ENCODE results near the gene BBS1.

The BBS1 gene

DNA sequence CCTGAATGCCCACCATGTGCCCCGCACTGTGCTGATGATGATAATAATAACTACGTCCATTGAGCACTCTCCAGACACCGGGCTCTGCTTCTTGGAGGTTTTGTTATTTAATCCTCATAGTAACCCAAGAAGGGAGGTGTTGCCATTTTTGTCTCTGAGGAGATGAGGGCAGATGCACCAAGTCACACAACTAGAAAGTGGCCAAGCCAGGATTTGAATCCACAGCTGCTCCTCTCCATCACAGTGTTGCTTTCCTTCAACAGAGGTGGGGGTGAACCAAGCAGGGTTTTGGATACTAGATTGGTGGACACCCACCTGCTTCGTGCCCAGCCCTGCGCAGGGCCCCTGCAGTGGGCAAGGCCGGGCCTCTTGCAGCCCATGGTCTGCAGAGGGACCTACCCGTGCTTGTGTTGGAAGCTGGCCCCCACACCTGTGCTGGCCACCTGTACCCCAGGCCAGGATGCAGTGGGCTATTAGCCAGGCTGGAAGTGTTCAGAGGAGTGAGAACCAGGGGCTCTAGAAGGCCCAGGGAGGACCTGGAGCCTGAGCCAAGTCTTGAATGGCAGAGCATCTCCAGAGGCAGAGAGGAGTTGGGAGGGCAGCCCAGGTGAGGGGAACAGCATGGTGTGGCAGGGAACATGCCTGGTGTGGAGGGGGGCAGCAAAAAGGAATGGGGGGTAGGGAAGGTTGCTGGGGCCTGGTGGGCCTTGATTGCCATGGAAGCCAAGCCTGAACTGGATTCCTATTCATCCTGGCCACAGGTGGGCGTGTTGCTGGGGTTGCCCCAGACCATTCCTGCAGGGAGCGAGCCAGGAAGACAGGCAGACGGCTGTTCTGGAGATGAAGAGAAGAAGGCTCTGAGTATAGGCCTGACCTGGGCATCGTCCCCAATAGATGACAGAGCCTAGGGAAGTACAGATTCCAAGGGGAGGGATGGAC lies 32.9 kb upstream of the BBS1 start:
- no peak for DNase-seq

DNA sequence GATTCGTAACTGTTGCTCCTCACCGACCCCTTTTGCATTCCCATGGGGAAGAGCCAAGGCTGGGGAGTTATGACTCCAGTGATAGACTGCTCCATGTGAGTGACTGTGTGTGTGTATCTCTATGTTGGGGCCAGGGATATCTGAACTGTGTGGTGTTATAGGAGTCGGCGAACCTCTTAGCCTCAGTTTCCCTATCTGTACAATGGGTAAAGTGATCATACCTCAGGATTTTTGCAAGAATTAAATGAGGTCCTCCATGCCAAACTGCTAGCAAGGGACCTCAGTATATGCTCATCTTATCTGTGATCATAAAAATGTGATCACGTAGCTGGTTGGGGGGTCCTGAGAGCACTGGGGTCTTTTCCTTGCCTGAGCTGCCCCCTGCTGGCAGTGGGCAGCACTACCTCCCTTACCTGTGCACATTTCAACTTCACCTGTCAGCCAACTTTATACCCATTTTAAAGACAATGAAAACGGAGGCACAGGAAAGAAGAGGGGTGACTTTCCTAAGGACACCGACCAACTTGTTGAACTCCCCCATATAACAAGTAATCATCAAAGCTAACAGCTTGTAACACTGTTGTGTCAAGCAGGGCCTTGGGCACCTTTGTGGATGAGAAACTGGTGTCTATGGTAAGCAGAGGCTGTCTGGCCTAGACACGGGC lies 31.6 kb upstream of the BBS1 start:
- DNase-seq: peak; percentile 46

DNA sequence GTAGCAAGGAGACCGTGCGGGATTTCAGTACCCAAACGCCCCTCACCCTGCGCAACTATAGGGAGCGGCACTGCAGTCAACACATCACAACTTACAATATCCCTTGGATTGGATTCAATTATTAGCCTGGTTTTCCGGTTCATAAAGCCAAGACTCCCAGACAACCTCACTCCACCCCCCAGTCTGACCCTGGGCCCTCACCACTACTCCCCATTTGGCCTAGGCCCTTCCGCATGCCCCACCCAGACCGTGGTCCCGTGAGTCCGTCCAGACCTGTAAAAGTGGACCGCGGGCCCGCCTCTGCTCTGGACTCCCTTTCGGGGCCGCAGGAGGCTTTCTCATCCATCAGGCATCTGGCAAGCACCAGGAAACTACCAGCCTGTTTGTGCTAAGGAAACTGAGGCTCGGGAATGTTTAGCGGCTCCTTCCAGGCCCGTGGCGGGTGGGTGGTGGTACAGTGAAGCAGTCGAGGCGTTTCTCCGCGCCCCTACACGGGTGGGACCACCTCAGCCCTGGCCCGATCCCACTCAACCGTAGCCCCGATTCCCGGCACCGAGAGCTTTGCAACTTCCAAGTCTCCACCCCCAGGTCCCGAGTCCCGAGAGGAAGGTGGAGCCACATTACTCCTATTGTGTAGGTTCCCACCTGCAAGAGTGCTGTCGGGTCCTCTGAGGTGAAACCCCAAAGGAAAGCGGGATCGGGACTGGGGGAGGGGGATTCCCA lies 30.9 kb upstream of the BBS1 start:
- DNase-seq: peak; percentile 44

DNA sequence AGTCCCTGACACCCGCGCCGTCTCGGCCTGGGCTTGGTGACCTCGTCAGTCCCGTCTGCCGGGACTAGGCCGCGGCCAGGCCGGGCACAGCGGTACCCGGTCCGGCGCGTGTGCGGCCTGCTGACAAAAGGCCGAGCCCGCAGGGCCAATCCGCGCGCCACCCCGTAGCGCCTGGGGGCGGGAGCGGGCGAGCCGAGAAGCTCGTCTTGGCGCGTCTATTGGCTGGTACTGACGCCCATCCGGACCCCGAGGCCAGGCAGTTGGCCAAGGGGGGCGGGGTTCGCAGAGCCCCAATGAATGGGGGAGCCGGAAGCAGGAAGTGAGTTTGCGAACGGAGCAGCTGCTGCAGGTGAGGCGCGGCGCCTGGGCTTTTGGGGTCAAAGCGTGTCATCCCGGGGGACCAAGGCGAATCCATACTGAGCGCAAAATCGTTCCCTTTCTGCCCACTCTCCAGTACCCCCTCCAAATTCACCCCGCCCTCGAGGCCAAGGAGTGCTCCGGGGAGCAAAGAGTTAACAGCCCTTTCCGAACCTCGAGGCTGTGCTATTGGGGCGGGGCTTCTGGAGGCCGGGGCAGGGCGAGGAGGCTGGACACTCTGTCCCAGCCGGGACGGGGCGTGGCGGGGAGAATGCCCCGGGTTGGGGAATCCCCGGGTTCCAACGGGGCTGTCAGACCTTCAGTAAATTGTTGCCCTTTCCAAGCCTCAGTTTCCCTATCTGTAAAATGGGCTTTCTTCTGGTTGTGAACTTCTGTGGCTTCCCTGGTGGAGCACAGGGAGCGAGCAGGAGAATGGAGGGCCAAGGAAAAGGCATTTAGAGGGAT lies 30.1 kb upstream of the BBS1 start, which contains the start of gene DPP3:
Gene DPP3 (plus strand): TSS at position 318 of the 822 bp plus-strand sequence. CDS start 1,767 bp downstream, outside the sequence.
- peak; percentile 96 for DNase-seq

DNA sequence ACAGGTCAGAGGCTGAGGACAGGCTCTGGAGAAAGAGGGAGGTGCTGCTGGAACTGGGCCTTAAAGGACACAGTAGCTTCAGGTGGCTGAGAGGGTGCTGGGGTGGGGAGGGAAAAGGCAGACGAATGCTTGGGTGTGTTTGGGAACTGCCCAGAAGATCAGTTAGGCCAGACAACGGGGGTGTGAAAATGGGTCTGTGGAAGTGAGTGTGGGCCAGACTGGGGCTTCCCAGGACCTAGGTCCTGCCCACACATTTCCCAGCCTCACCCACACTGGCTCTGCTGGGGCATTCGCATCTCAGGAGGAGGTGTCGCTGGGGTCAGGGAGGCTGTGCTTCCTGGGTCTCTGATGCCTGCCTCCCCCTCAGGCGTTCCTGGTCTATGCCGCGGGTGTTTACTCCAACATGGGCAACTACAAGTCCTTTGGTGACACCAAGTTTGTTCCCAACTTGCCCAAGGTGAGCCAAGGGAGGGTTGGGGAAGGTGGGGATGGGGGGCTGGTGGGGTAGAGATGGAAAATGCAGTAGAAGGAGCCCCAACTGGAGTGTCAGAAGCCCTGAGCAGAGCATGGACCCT lies 25.5 kb upstream of the BBS1 start:
- no peak for DNase-seq

DNA sequence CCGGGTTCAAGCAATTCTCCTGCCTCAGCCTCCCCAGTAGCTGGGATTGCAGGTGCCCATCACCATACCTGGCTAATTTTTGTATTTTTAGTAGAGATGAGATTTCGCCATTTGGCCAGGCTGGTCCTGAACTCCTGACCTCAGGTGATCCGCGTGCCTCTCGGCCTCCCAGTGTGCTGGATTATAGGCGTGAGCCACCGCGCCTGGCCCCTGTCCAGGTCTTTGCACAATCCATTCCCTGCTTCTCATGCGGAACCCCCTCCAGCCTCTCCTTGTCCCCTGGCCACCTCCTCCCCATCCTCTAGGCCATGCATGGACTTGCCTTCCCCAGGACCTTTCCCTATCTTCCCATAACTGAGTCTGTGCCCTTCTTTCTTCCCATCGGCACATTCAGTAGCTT lies 21.5 kb upstream of the BBS1 start:
- no peak for DNase-seq

DNA sequence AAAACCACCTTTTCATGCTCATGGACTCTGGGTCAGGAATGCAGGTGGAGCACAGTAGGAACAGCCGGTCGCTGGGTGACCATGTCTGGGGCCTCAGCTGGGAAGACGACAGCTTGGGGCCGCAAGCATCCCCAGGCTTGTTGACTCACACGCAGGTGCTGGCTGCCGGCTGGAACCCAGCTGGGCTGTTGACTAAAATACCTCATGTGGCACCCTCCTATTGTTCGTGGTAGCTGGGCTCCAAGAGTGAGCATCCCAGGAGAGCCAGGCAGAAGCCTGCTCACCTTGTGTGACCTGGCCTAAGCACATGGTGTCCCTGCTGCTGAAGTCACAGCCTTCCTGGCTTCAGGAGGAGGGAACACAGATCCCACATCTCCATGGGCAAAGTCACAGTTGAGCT lies 20.8 kb upstream of the BBS1 start:
- no peak for DNase-seq

DNA sequence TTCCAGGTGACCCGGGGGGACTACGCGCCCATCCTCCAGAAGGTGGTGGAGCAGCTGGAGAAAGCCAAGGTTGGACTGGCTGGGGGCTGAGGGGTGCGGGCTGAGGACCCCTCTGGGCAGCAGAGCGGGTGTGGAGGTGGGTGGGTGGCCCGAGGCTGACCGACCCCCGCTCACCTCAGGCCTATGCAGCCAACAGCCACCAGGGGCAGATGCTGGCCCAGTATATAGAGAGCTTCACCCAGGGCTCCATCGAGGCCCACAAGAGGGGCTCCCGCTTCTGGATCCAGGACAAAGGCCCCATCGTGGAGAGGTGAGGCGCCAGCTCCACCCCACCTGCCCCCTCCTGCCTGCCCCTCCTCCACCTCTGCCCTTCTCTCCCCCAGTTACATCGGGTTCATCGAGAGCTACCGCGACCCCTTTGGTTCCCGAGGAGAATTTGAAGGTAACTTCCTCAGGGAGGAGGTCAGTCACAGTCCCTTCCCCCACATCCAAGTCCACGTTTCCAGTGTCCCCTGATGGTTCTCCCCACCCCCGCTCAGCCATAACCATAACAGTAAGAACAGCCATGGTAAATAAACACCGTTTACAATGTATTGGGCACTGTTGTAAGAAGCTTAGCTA lies 19.0 kb upstream of the BBS1 start:
- no peak for DNase-seq

DNA sequence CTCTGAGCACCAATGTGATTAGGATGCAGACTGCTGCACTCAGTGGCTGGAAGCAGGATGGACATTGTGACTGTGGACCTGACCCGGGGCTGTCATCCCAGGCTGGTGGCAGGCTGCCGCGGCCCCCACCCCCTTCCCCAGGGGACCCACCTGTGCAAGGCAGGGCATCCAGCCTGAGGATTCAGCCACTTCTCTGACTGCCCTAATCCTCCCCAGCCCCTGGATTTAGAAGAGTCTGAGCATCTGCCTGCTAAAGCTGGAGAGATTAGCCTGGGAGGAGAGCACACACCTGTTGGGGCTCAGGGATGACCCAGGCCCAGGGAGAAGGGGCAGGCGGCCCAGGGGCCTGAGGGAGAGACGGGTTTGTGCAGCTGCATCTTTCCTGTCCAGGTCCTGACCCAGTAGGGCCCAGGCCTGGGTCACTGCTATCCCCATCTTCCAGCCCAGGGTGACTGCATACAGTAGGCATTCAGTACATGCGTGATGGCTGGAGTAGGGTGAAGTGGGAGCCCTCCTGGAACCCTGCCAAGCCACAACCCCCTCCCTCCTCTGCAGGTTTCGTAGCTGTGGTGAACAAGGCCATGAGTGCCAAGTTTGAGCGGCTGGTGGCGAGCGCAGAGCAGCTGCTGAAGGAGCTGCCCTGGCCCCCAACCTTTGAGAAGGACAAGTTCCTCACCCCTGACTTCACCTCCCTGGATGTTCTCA lies 18.1 kb upstream of the BBS1 start:
- no peak for DNase-seq

DNA sequence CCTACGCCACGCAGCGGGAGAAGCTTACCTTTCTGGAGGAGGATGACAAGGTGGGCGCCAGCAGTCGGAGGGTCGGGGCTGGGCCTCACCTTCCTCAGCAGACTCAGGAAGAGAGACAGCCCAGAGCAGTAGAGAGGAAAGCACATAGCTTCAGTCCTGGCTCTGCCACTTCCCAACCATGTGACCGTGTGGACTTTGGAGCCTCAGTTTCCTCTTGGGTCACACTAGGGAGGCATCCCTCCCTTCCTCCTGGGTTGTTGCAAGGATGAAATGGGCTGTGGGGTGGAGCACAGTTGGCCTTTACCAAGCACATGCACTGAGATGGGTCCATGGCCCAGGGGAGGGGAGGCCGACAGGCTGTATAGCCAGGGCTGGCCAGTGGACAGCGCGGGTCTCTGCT lies 17.3 kb upstream of the BBS1 start:
- no peak for DNase-seq

DNA sequence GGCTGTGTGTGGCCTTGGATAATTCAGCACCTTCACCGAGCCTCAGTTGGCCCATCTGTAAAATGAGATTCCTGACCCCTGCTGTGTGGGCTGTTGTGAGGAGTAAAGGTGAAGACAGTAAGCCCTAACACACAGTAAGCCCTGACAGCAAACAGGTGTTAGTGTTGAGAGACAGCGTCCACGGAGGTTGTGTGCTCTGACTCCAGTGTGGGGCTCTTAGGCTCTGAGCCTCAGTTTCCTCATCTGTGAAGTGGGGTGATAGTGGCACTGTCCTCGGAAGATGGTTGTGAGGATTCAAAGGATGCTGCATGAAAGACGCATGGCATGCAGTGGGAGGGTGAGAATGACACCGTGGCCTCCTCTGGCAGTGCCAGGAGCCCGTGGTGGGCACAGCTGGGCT lies 16.0 kb upstream of the BBS1 start:
- no peak for DNase-seq

DNA sequence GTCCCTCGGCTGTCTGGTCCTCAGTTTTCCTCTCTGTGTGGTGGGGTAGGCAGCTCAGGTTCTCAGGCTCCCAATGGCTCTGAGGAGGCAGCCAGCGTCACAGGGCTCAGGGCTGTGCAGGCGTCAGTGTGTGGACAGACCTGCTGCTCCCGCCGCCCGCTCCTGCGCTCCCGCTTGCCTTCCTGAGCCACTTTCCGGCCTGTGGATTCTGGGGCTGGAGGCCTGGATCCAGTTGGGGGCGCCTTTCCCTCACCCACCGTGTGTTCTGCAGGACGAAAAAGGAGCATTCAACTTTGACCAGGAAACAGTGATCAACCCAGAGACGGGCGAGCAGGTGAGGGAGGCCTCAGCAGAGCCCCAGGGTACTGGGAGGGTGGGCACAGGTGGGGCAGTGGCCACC lies 15.5 kb upstream of the BBS1 start:
- no peak for DNase-seq

DNA sequence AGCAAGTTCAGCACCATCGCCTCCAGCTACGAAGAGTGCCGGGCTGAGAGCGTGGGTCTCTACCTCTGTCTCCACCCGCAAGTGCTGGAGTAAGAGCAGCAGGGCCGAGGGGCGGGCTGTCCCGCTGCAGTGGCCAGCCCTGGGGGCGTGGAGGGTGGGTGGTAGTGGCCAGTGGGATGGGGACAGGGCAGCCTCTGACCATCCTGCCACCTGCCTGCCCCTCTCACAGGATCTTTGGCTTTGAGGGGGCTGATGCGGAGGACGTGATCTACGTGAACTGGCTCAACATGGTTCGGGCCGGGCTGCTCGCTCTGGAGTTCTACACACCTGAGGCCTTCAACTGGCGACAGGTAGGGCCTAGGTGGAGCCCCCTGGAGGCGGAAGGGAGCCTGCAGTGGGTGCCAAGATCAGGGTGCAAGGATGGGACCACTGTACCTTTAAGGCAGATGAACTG lies 15.0 kb upstream of the BBS1 start:
- no peak for DNase-seq

DNA sequence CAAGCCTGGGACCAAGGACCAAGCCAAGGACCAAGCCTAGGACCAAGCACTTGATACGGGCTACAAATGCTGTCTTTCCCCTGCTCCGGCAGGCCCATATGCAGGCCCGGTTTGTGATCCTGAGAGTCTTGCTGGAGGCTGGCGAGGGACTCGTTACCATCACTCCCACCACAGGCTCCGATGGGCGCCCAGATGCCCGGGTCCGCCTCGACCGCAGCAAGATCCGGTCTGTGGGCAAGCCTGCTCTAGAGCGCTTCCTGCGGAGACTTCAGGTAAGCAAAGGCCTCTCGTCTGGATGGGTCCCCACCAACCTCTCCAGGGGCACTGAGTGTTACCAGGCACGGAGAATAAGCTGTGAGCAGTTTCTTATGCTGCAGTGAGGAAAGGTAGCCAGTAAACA lies 13.2 kb upstream of the BBS1 start:
- DNase-seq: no peak

DNA sequence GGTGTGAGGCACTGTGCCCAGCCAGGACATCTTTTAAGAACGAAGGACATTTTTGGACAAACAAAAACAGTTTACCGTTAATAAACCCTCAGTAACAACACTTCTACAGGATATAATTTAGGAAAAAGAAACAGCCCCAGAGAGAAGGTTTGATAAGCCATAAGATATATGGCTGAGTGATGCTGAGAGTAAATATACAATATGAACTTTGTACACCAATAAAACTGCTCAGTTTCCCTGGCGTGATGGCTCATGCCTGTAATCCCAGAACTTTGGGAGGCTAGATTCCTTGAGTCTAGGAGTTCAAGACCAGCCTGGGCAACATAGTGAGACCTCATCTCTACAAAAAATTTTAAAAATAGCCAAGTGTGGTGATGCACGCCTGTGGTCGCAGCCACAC lies 11.9 kb upstream of the BBS1 start:
- DNase-seq: no peak

DNA sequence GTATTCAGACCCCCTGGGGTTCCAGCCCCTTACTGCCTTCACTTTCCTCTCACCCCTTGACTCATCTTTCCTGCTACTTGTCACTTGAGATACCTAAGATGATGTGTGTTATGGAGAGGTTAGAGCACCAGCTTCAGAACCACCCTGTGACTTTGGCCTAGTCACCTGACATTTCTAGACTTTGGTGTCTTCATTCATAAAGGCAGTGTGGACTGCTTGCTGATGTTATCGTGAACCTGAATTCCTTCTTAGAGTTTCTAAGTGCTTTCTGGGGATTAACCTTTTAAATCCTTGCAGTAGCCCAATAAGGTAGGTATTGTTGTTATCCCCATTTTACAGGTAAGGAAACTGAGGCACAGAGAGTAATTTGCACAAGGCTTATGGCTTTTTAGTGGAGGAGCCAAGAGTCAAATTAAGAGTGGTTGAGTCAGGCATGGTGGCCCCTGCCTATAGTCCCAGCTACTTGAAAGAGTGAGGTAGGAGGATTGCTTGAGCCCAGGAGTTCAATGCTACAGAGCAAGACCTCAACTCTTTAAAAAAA lies 5.1 kb upstream of the BBS1 start:
- DNase-seq: no peak

DNA sequence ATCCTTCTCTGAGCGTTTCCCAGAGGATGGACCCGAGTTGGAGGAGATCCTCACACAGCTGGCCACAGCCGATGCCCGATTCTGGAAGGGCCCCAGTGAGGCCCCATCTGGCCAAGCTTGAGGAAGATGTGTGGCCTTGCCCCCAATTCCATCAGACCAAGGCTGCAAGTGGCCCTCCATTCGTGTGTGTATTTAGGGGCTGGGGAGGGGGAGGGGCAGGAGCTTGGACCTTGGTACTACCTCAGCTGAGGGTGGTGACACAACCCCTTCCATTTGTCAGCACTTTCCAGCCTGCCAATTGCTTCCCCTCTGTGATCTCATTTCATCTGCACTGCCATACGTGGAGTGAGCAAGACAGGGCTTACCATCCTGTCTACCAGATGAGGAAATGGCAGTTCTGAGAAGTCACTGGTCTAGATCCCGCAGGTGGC lies 1.3 kb upstream of the BBS1 start:
- no peak for DNase-seq

DNA sequence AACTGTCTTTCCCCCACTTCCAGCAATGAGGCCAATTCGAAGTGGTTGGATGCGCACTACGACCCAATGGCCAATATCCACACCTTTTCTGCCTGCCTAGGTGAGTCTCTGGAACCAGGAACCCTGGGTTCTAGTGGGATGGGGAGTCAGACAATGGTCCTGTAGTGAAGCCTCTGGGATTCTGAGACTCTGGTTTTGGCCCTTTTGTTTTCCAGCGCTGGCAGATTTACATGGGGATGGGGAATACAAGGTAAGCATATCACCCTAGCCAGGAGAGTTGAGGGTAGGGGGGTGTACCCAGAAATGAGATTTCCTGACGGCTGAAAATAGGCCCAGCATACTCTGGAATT lies 530 bp downstream of the BBS1 start:
- DNase-seq: no peak

DNA sequence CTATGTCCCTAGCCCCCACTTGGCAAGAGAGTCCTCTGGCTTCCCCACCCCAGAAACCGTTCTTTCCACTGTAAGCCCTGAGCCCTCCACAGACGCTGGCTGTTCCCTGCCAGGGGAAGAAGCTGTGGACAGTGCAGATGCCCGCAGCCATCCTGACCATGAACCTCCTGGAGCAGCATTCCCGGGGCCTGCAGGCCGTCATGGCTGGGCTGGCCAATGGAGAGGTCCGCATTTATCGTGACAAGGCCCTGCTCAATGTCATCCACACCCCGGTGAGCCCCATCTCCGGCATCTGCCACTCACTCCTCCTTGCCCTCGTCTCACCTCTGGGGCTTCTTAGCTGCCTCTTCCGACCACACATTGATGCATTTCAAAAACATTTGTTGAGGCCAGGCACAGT lies 13.2 kb downstream of the BBS1 start:
- DNase-seq: no peak

DNA sequence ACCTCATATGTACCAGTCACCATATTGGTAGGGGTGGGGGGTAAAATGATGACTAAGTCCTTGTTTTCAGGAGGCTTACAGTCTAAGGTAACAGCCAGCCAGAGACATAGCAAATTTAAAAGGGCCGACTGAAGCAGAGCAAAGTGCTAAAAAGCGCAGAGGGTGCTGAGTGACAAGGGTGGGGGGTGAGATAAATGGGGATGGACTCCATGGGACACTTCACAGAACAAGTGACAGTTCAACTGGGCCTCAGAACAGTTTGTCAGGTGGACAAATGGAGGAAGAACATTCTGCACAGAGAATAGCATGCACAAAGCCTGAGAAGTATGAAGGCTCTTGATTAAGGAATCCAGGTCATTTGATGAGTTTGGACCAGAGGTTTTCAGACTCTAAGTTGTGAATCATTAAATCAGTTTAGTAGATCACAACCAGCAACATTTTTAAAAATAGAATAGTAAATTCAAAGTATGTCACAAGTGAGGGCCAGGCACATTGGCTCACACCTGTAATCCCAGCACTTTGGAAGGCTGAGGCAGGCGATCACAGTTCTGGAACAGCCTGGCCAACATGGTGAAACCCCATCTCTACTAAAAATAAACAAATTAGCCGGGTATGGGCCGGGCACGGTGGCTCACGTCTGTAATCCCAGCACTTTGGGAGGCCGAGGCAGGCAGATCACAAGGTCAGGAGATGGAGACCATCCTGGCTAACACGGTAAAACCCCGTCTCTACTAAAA lies 14.0 kb downstream of the BBS1 start:
- DNase-seq: no peak
